Measurements from ENCODE around the gene ZNF300.
"Not testable (repeated sequence)": the region's sequence is repeated elsewhere in the genome, so short reads cannot be mapped to it uniquely, and the experiment has no call there.

Gene ZNF300

DNA sequence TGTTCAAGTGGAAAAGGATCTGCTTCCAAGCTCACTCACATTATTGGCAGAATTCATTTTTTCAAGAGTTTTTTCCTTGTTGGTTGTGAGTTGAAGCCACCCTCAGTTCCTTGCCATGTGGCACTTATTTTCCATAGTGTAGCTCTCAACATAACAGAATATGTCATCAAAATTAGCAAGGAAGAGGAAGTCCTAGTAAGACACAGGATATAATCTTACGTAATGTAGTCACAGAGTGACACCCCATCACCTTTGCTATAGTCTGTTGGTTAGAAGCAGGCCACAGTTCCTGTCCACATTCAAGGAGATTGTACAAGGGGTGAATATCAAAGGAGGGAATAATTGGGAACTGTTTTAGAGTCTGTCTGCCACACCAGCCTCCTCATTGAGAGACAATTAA, 42.7 kb downstream of the ZNF300 start:
- DNase-seq (ENCODE audit: low read depth, low spot score) = no peak
- TF ChIP-seq CTCF (IDR thresholded peaks at IDR 0.05; ENCODE audit: insufficient read depth, low read length, missing control alignments) = no peak
- ChIA-PET CTCF (interaction anchor here (1.0 kb wide), 1 partner anchor 14 kb away, joined by 4 read pairs; no protein-coding TSS in a partner anchor), POLR2A (no interaction called here)
- no peak overlapping the region for H3K4me3 ChIP-seq (ENCODE audit: low read depth, low read length)

- no peak for DNase-seq (ENCODE audit: low read depth, low spot score)
- CTCF ChIA-PET = no interaction called here
- TF ChIP-seq CTCF (IDR thresholded peaks at IDR 0.05; ENCODE audit: insufficient read depth, low read length, missing control alignments) = no peak
- no peak overlapping the region for H3K4me3 ChIP-seq (ENCODE audit: low read depth, low read length)
- POLR2A ChIA-PET = no interaction called here
Measured at GRCh38 chr5:150860246-150860821, 44.4 kb downstream of the ZNF300 start.

DNA sequence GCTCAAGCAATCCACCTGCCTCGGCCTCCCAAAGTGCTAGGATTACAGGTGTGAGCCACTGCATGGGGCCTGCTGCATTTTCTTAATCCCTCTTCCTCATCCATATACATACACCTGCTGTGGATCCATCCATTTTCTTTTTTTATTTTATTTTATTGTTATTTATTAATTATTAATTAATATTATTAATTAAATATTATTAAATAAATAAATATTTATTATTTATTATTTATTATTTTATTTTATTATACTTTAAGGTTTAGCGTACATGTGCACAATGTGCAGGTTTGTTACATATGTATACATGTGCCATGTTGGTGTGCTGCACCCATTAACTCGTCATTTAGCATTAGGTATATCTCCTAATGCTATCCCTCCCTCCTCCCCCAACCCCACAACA, 48.1 kb downstream of the ZNF300 start:
- H3K4me3 ChIP-seq (ENCODE audit: low read depth, low read length); POLR2A ChIA-PET; CTCF ChIA-PET; DNase-seq (ENCODE audit: low read depth, low spot score): not testable (repeated sequence)

DNA sequence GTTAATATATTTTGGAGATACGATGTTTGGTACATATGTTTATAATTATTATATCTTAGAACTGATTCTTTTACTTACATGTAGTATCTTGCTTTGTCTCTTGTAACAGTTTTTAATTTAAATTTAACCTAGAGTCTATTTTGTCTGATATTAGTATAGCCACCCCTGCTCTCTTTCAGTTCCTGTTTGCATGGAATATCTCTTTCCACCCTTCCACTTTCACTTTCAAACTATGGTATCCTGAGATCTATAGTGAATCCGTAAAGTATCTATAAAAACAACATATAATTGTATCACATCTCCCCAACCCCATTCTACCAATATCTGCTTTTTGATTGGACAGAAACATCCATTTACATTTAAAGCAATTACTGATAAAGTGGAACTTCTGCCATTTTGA, 51.2 kb downstream of the ZNF300 start:
- ChIA-PET CTCF (interaction anchor here (1.9 kb wide), 1 partner anchor 52 kb away, joined by 7 read pairs; no protein-coding TSS in a partner anchor), POLR2A (no interaction called here)
- no peak for DNase-seq (ENCODE audit: low read depth, low spot score)
- no peak for TF ChIP-seq CTCF (IDR thresholded peaks at IDR 0.05; ENCODE audit: insufficient read depth, low read length, missing control alignments)
- no peak overlapping the region for H3K4me3 ChIP-seq (ENCODE audit: low read depth, low read length)

DNA sequence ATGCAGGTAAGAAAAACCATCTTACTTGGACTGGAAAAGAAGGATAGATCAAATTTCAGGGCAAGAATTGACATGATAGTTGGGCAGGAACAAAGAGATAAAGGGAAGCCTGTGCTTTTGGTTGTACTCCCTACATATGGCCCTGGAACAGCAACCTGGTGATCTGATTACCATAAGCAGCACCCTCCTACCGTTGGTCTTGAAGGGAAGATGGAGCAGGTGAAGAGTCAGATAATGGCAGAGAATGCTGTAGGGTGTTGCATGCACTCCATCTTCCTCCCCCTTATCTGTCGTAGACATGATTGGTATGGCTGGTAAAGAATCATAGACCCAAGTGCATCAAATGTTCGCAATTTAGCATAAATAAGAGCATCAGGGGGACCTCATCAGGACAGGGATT, 53.7 kb downstream of the ZNF300 start:
- POLR2A ChIA-PET = no interaction called here
- no peak for TF ChIP-seq CTCF (IDR thresholded peaks at IDR 0.05; ENCODE audit: insufficient read depth, low read length, missing control alignments)
- no peak overlapping the region for H3K4me3 ChIP-seq (ENCODE audit: low read depth, low read length)
- CTCF ChIA-PET = interaction anchor here (0.8 to 2.4 kb wide), 5 partner anchors 49 to 291 kb away, joined by 3 to 12 read pairs (median 3); partner anchors contain the start of gene DCTN4
- no peak for DNase-seq (ENCODE audit: low read depth, low spot score)

- CTCF ChIA-PET = interaction anchor here (1.0 to 2.6 kb wide), 10 partner anchors 14 to 294 kb away, joined by 3 to 16 read pairs (median 4); partner anchors contain the start of gene SMIM3
- POLR2A ChIA-PET = no interaction called here
- DNase-seq (ENCODE audit: low read depth, low spot score) = no peak
Measured at GRCh38 chr5:150848271-150848670, 56.5 kb downstream of the ZNF300 start.

More at GRCh38 chr5:150848271-150848670, 56.5 kb downstream of the ZNF300 start:
- no peak overlapping the region for H3K4me3 ChIP-seq (ENCODE audit: low read depth, low read length)
- no peak for TF ChIP-seq CTCF (IDR thresholded peaks at IDR 0.05; ENCODE audit: insufficient read depth, low read length, missing control alignments)
